Liver (tissue), 9 donors: ENCODE data around the gene BCR. TPM values are rescaled to one million over a fixed set of nuclear protein-coding genes. Genes with fewer than 3 reads are reported as not detected.

ENCODE experiments used
- DNase-seq: peaks from one replicate; pipeline ENCODE4 v3.0.0-alpha.2; 2017; ENCODE audit warnings: low spot score
- H3K27ac ChIP-seq, 2 donors: one replicate each; pipeline ENCODE4 v1.7.0; 2013; ENCODE audit warnings: inconsistent platforms in 2 of 2, low read length in 2 of 2, control low read depth in 1 of 2, low read depth in 1 of 2, mild to moderate bottlenecking in 1 of 2
- H3K27me3 ChIP-seq, 4 donors: one replicate each; pipeline versions ENCODE4 v1.6.1 to v1.7.0; 2013; ENCODE audit warnings: low read length in 3 of 4, inconsistent platforms in 1 of 4, mild to moderate bottlenecking in 1 of 4, moderate library complexity in 1 of 4; ENCODE audit not compliant: control insufficient read depth in 4 of 4, insufficient read depth in 4 of 4
- H3K36me3 ChIP-seq, 4 donors: one replicate each; pipeline versions ENCODE4 v1.6.1 to v1.7.0; 2013; ENCODE audit warnings: low read length in 3 of 4, mild to moderate bottlenecking in 3 of 4, low read depth in 1 of 4, moderate library complexity in 1 of 4; ENCODE audit not compliant: control insufficient read depth in 4 of 4, insufficient read depth in 3 of 4
- H3K4me1 ChIP-seq, 4 donors: one replicate each; pipeline versions ENCODE4 v1.6.1 to v1.7.0; 2013; ENCODE audit warnings: low read length in 3 of 4, mild to moderate bottlenecking in 3 of 4, moderate library complexity in 1 of 4; ENCODE audit not compliant: control insufficient read depth in 4 of 4, insufficient read depth in 4 of 4
- H3K4me3 ChIP-seq, 3 donors: one replicate each; pipeline versions ENCODE4 v1.6.1 to v1.7.0; 2013; ENCODE audit warnings: low read length in 3 of 3, control low read depth in 1 of 3, low read depth in 1 of 3, mild to moderate bottlenecking in 1 of 3
- H3K9ac ChIP-seq, 2 donors: one replicate each; pipeline ENCODE4 v1.7.0; 2013; ENCODE audit warnings: low read length in 2 of 2, mild to moderate bottlenecking in 2 of 2, moderate library complexity in 2 of 2, control low read depth in 1 of 2, low read depth in 1 of 2
- H3K9me3 ChIP-seq, 4 donors: one replicate each; pipeline versions ENCODE4 v1.6.1 to v1.7.0; 2013; ENCODE audit warnings: low read length in 3 of 4; ENCODE audit not compliant: control insufficient read depth in 4 of 4
- ATF3 ChIP-seq: IDR thresholded peaks from 2 replicates; pipeline ENCODE4 v1.6.1; 2016; ENCODE audit warnings: antibody characterized with exemption
- CTCF ChIP-seq: fragments of 150-350 bp; IDR thresholded peaks from 2 replicates; pipeline ENCODE4 v1.5.1; 2017; ENCODE audit warnings: improper control_type of control experiment, low read depth, low read length; ENCODE audit not compliant: missing input control
- EGR1 ChIP-seq, 2 donors: IDR thresholded peaks; 2 replicates each; pipeline ENCODE4 v1.6.1; 2016 to 2018; ENCODE audit warnings: antibody characterized with exemption in 2 of 2, low read depth in 2 of 2
- FOXA2 ChIP-seq: IDR thresholded peaks from 2 replicates; pipeline ENCODE4 v1.6.1; 2016; ENCODE audit warnings: antibody characterized with exemption
- HNF4G ChIP-seq: IDR thresholded peaks from 2 replicates; pipeline ENCODE4 v1.6.1; 2016; ENCODE audit warnings: antibody characterized with exemption
- MAX ChIP-seq: IDR thresholded peaks from 2 replicates; pipeline ENCODE4 v1.6.1; 2016; ENCODE audit warnings: antibody characterized with exemption
- NR2F2 ChIP-seq: IDR thresholded peaks from 2 replicates; pipeline ENCODE4 v1.6.1; 2016; ENCODE audit warnings: antibody characterized with exemption
- RAD21 ChIP-seq, 2 donors: IDR thresholded peaks; 2 replicates each; pipeline ENCODE4 v1.6.1; 2016; ENCODE audit warnings: antibody characterized with exemption in 2 of 2, mild to moderate bottlenecking in 2 of 2
- REST ChIP-seq: IDR thresholded peaks from 2 replicates; pipeline ENCODE4 v1.6.1; 2016; ENCODE audit warnings: antibody characterized with exemption, mild to moderate bottlenecking
- RXRA ChIP-seq, 2 donors: IDR thresholded peaks; 2 replicates each; pipeline ENCODE4 v1.6.1; 2017 to 2018; ENCODE audit warnings: antibody characterized with exemption in 2 of 2, mild to moderate bottlenecking in 1 of 2
- SP1 ChIP-seq: IDR thresholded peaks from 2 replicates; pipeline ENCODE4 v1.6.1; 2018; ENCODE audit warnings: antibody characterized with exemption, mild to moderate bottlenecking
- TAF1 ChIP-seq: conservative IDR thresholded peaks from 2 replicates; pipeline ENCODE4 v1.6.1; 2016; ENCODE audit warnings: antibody characterized with exemption, mild to moderate bottlenecking
- YY1 ChIP-seq: IDR thresholded peaks from 2 replicates; pipeline ENCODE4 v1.6.1; 2016; ENCODE audit warnings: antibody characterized with exemption, mild to moderate bottlenecking
- ZBTB33 ChIP-seq: IDR thresholded peaks from 2 replicates; pipeline ENCODE4 v1.6.1; 2016; ENCODE audit warnings: antibody characterized with exemption
- WGBS: extraction: QIAGEN DNeasy Blood & Tissue Kit; methylation state at CpG from one replicate; pipeline ENCODE4 v1.1.7; 2013; 5-methylcytosine and 5-hydroxymethylcytosine counted together
- polyA plus RNA-seq, 2 donors: library from polyadenylated mRNA; stranded (reverse) in 1 of 2; unstranded in 1 of 2; fragments of 200-250 nt in 1 of 2; fragments of >200 nt in 1 of 2; fragmentation: Nextera tagmentation in 1 of 2; extraction: Ambion mirVana in 1 of 2; gene quantifications; one replicate each; pipeline versions ENCODE4 v1.2.1 to v1.2.3, GENCODE V29; 2013 to 2015
- total RNA-seq, 2 donors: library from RNA; depleted of rRNA; stranded (reverse); fragments of >200 nt; gene quantifications; one replicate each; pipeline ENCODE4 v1.2.3, GENCODE V29; 2014
- donor health status: healthy.
- donor health status: healthy.
- donor health status: healthy.
- donor health status: healthy.
- donor health status: healthy.

The BCR gene
- total and polyA plus RNA-seq, 4 donors = 7.4 to 35.6 (median 18.3) TPM

- no peak for DNase-seq
- H3K9ac ChIP-seq = no peak overlapping the region
- H3K27ac ChIP-seq = no peak overlapping the region
- H3K4me1 ChIP-seq = no peaks in the 10 kb centered on the region
- 68% methylated on average over 16 of the region's 16 CpGs for WGBS
- TF ChIP-seq REST (no peak), TAF1 (no peak), ZBTB33 (no peak), NR2F2 (peak; percentile 99), YY1 (no peak), RAD21 (IDR thresholded peaks at IDR 0.05) (no peak), FOXA2 (no peak), EGR1 (IDR thresholded peaks at IDR 0.05; ENCODE audit: low read depth in 2 of 2) (no peak)
- H3K4me3 ChIP-seq = no peak overlapping the region
- no peaks in the 10 kb centered on the region for H3K36me3 ChIP-seq
- no peaks in the 10 kb centered on the region for H3K9me3 ChIP-seq
- H3K27me3 ChIP-seq = no peaks in the 10 kb centered on the region
Observed at GRCh38 chr22:23237201-23237798, 57.0 kb downstream of the BCR start.

GRCh38 chr22:23237841-23238240 lies 57.5 kb downstream of the BCR start:
- no peak overlapping the region for H3K9ac ChIP-seq
- no peak for TF ChIP-seq MAX
- no peaks in the 10 kb centered on the region for H3K4me1 ChIP-seq
- no peaks in the 10 kb centered on the region for H3K27me3 ChIP-seq
- no peak overlapping the region for H3K4me3 ChIP-seq
- no peak overlapping the region for H3K27ac ChIP-seq
- H3K36me3 ChIP-seq = no peaks in the 10 kb centered on the region
- no peaks in the 10 kb centered on the region for H3K9me3 ChIP-seq
- WGBS = 86% methylated on average over 10 of the region's 10 CpGs
- DNase-seq = no peak

GRCh38 chr22:23238707-23239106 lies 58.4 kb downstream of the BCR start:
- TF ChIP-seq RXRA (IDR thresholded peaks at IDR 0.05) (no peak), ATF3 (no peak), YY1 (no peak), HNF4G (no peak), TAF1 (no peak), CTCF (no peak), SP1 (no peak), RAD21 (IDR thresholded peaks at IDR 0.05) (no peak)
- H3K27me3 ChIP-seq = no peaks in the 10 kb centered on the region
- no peaks in the 10 kb centered on the region for H3K36me3 ChIP-seq
- no peak overlapping the region for H3K9ac ChIP-seq
- WGBS = 93% methylated on average over 9 of the region's 9 CpGs
- H3K9me3 ChIP-seq = no peaks in the 10 kb centered on the region
- no peak overlapping the region for H3K27ac ChIP-seq
- DNase-seq = no peak
- H3K4me1 ChIP-seq = no peaks in the 10 kb centered on the region
- H3K4me3 ChIP-seq = no peak overlapping the region
